Dermis blood vessel endothelial cell (primary cell): ENCODE results near the gene FCGR2B. TPM values are rescaled to one million over a fixed set of nuclear protein-coding genes. Genes with fewer than 3 reads are reported as not detected.
A peak's percentile ranks its signal among the peaks of the same experiment; 100 is the strongest.
"Not testable (repeated sequence)": the region's sequence is repeated elsewhere in the genome, so short reads cannot be mapped to it uniquely, and the experiment has no call there.

ENCODE experiments used
- DNase-seq: peaks from one replicate; pipeline ENCODE4 v3.0.0; 2010
- total RNA-seq: library from RNA; depleted of rRNA; stranded (reverse); fragments of >200 nt; gene quantifications from 2 replicates; pipeline ENCODE4 v1.2.3, GENCODE V29; 2014

FCGR2B gene
- total RNA-seq, 1 donor from 2014 or later = not detected

DNA sequence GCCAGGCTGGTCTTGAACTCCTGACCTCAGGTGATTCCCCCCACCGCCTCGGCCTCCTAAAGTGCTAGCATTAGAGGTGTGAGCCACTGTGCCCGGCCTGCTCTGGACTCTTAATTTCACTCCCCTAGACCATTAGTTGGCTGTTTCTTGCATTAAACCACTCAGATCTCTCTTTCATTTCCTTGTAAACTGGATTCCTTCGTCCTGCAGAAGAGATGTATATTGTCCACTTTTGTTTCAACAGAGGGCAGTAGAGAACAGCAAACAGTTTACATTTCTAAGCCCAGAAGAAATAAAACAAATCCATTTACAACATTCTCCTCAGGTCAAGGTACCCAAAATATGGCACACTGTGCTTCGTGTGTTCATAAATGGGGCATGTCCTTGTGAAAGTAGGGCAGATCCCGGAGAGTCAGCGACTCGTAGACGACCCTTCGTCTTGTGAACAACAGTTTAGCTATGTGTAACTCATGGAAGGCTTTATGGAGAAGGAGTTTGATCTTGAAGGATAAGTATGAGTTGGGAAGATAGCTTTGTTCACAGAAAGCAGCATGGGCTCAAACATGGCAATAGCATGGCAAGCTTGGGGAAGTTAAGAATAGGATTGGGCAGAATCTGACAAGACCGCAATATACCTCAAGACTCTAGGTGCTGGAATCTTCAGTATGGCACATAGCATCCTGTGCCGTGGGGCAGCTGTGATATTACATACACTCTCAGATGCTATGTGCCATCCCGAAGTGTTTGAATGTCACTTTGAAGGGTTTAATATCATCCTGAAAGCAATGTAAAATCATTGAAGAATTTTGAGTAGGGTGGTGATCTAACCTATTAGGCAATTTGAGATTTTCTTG is 15.2 kb upstream of the FCGR2B start:
- peak; percentile 51 for DNase-seq

DNA sequence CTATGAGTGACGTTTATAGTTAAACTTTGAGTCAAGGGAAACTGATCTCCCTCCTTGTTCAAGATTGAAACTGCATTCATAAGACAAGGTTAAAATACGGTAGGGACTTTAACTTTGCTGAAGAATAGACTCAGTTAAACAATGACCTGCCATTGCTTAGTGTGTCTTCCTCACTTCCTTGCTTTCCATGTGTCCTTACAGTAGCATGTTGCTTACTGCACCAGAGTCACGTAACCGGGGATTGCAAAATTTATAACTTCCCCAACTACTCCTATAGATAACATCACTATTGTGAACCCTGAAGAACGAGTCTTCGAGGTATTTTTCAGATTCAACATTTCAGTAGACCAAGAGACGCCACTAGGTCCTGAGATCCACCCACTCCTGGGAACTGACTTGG is 9.4 kb upstream of the FCGR2B start:
- not testable (repeated sequence) for DNase-seq

DNA sequence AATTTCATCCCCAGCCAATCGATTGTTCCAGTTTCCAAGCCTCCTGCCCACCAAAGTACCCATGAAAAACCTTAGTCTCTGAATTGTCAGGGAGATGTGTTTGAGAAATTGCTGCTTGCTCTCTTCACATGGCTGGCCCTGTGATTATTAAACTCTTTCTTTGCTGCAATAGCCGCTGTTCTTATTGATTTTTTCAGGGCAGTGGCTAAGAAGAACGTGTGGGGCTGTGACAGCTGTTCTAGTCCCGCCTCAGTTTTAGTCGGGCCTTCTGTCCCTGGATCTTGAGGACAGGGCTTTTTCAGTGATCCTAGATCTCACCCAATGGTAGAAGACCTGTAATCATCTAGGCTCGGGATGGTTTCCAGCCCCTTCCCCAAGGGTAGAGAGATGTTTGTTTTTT is 9.0 kb upstream of the FCGR2B start:
- not testable (repeated sequence) for DNase-seq

DNA sequence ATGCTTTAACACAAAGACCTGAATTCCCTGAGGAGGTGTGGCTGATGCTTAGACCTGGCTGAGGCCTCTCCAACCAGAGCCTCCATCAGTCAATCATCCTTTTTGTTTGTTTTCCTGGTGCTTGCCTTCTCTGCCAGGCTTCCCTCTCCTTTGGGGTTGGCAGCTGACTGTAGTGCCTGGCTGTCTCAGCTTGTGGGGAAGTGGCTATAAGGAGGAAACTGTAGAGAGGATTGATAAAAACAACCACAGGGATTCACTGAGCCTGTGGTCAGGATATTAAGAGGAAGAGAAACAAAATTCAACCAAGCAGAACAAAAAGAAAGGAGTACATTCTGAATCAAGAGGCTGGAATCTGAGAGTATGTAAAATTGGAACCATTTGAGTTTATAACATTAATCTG is 4.4 kb upstream of the FCGR2B start:
- DNase-seq = not testable (repeated sequence)

DNA sequence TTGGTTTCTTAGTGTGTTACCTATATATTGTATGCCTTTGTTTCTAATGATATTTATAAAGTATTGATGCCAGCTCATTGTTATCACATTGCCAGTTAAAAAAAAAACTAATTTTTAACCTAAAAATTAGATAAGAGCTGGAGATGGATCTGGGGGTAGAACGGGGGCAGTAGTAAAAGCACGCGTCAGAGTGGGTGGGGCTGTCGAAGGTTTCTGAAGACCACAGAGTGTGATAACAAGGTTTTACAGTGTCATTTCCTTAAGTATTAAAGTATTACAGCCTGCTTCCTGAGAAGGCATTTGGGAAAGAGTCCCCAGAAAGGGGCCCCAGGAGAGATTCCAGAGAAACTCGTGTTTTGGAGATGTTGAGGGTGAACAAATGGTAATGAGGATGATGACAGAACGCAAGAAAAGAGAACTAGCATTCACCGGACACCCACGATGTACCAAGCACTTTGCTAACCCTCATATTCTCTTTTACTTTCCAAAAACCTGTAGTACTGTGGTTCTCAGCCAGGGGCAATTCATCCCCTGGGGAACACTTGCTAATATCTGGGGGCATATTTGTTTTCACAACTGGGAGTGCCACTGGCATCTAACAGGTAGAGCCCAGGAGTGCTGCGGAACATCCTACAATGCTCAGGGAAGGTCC is 1.2 kb upstream of the FCGR2B start:
- DNase-seq = not testable (repeated sequence)

DNA sequence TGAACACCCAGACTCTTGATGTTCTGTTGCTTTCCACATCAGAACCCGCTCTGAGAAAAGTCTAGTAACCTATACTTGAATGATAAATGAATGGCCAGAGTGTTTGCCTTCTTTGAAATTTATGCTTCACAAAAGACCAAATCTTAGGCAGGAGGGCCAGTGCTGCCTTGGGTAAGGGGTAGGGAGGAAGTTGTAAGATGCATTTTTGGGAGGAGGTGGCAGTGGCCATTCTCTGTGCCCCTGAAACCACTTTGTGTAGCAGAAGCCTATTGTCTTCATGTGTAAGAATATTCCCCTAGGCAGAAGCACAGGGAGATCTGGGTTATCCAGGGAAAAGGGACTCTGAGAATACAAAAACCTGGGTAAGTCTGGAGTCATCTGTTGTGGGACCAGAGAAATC is 626 bp downstream of the FCGR2B start:
- not testable (repeated sequence) for DNase-seq

DNA sequence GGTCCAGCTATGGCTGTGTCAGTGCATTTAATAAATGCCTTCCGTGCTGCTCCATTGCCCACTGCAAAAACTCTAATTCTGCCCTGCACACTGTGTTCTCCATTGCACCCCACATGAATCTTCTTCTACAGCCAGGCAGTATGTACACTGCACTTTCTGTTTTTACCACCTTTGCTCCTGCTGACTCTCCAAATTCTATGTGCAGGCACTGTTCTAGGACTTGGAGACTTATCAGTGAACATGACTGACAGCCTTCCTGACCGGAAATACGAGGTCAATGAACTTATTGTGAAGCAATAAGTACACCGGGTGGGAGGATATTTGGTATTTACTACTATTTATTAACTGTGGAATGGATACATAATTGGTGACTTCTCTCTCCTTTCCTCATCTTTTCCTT is 1.7 kb downstream of the FCGR2B start:
- DNase-seq = not testable (repeated sequence)

DNA sequence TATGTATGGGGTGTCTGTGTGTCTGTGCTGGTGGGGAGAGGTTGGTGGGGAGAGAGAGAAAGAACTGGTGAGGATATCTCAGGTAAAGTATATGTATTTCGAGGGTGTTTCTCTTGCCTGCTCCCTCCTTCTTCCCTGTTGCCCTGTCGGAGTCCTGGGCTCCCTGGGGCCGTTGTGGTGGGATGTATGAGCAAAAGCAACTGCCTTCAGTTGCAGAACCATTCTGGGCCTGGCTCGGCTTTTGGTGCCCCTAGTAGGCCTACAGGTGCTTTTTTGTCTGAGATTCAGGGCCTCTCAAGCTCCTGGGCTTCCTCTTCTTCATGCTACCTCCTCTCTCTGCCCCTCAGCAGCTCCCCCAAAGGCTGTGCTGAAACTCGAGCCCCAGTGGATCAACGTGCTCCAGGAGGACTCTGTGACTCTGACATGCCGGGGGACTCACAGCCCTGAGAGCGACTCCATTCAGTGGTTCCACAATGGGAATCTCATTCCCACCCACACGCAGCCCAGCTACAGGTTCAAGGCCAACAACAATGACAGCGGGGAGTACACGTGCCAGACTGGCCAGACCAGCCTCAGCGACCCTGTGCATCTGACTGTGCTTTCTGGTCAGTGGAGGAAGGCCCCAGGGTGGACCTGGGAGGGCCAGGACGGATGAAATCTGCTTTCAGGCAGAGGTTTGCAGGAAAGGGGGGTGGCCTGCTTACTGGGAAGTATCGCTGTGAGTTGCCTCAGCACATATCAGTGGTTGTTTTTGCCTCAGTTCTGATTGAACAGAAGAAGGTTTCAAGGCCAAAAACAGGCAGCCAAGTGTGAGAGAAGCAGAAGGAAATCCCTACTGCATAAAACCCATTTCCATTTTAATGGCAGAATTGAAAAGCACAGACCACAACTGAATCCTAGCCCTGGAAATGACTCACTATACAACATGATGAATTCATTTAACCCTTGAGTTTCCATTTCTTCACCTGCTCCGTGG is 8.4 kb downstream of the FCGR2B start:
- peak; percentile 31 for DNase-seq

DNA sequence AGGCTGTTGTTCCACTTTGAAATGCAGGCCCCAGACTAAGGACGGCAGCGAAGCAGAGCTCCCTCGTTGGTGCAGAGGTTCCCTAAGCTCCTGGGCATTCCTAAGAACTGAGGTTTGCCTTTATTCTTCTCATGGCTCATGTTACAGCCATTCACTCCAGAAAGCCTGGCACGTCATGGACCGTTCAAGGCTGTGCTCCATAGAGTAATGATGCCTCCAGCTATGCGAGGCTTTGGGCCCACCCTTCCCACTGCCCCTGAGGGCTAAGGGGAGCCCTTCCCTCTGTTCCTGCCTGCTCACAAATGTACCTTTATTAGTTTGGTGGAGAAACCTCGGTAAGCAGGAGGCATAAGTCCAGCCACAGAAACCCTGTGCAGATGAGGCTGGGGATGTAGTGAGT is 10.5 kb downstream of the FCGR2B start:
- DNase-seq = not testable (repeated sequence)

DNA sequence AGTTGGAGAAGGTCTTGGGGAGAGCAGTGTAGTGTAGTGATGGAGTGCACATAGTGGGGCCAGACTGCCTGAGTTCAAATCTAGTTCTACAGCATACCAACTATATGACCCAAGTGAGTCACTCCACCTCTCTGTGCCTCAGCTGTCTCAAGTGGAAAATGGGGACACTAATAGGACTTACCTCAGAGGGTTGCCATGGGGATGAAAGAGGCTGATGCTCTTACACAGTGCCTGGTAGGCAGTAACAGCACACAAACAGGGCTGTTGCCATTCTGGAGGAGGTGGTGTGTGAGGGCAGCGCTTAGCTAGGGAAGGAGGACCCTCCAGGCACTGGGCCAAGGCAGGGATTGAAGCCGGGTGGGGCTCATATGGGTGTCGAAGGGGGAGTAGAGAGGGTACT is 11.5 kb downstream of the FCGR2B start:
- not testable (repeated sequence) for DNase-seq

DNA sequence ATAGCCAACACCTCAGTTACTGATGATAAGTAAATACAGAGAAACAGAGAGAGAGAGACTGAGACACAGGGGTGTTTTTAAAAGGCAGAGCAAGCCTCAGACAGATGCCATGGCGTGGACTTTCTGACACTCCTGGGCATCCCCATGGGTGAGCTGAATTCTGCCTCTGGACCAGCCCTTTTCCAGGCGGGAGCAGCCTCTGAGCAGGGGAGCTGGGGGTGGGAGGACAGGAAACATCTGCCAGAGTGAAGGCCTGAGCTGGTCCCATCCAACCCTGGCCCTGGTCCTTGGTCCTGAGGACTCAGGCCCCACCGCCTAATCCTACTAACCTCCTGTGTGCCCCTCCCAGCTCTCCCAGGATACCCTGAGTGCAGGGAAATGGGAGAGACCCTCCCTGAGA is 12.0 kb downstream of the FCGR2B start:
- DNase-seq = peak; percentile 14

DNA sequence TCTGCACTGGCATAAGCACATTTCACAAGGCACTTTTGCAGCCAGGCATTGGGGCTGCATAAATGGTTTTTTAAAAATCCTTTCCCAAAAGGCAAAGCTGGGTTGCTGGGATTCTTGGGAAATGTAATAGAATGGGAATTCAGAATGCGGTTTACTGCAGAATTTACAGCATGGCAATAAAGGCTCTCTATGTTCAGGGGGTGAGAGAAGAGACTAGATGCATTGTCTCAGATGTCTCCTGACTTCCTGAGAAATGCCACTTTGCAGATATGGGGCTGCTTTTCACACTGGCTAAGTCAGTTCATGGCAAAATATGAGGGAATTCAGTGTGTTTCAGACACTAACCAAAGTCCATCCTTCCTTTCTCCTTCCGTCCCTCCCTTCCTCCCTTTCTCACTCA is 13.5 kb downstream of the FCGR2B start:
- no peak for DNase-seq

DNA sequence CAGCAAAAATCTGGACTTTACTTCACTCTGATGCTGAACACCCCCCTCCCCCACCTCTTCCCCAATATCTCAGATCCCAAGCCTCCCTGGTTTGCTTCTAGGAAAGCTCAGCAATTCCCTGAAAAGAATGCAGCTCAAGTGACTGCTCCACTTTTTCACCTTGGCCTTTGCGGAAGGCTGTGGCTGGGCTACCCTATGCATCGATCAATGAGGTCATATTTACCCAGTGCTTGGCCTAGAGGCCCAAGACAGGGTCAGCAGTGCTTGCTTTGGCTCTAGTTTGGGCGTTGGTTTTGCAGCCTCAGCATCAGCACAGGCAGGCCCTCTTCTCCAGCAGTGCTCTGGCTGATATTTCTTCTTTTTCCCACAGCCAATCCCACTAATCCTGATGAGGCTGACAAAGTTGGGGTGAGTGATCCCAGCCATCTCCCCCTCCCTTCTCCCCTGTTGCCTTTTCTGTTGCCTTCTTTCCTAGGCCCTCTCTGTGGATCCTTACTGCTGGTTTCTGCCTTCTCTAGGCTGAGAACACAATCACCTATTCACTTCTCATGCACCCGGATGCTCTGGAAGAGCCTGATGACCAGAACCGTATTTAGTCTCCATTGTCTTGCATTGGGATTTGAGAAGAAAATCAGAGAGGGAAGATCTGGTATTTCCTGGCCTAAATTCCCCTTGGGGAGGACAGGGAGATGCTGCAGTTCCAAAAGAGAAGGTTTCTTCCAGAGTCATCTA is 14.2 kb downstream of the FCGR2B start:
- no peak for DNase-seq

DNA sequence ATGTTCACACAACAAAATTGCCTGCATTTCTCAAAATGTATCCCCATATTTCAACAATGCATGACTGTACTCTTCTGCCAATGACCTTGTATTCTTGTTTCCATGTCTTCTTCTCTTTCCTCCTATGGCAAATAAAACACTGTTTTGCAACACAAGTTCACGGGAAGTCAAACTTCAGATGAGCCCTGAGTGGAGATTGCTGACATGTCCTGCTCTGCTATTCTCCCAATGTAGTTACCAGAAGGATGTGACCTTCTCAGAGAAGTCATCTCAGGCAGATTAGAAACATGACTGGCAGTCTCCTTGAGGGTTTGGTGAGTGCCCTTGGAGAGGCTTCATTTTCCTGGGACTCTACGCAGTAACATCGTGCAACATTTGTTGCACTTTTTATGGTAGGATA is 15.6 kb downstream of the FCGR2B start:
- DNase-seq = no peak

DNA sequence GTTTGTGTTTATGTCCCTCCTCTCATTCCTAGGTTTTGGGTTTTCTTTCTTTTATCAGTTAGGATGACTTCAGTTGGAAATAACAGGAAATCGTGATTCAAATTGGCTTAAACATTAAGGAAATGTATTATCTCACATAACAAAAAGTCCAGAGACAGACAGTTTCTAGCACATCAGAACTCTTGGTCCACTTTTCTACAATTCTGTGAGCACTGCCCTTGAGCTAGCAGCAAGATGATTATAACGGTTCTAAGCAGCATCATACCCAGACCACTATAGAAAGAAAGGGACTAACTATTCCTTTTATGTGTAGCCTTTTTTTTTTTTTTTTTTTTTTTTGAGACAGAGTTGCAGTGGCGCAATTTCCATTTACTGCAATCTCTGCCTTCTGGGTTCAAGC is 18.9 kb downstream of the FCGR2B start:
- no peak for DNase-seq

DNA sequence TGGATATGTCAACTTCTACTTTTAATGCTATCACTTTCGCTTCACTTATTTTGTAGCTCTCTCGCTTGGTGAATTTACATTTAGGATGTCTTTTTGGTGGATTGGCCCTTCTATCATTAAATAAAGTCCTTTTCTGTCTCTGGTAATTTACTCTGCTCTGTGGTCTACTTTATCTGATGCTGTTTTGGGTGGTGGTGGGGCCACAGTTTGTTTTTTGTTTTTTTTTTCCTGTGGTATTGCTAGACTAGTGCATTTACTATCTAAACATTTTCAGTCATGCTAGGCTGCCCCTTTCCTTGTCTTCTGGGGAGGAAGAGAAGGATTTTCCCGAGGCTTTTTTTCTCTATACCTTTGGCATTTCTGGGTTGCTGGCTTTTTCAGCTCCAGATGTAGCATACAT is 26.0 kb downstream of the FCGR2B start:
- DNase-seq = no peak

DNA sequence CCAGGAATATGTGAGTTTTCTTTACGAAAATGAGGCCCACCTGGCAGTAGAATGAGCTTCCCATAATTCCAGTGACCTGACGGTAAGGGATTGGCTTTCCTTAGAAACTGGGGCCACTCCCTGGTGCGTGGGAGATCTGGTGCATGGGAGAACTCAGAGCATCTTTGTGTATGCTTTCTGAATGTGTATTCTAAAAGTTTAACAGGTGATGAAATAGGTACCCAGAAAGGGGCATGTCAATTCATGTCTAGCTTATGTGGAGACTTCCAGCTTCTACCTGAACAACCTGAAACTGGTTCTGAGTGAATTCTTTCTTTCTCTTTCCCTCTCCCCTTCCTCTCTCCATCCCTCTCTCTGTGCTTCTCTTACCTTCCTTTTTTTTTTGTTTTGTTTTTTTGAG is 28.9 kb downstream of the FCGR2B start:
- DNase-seq = no peak

DNA sequence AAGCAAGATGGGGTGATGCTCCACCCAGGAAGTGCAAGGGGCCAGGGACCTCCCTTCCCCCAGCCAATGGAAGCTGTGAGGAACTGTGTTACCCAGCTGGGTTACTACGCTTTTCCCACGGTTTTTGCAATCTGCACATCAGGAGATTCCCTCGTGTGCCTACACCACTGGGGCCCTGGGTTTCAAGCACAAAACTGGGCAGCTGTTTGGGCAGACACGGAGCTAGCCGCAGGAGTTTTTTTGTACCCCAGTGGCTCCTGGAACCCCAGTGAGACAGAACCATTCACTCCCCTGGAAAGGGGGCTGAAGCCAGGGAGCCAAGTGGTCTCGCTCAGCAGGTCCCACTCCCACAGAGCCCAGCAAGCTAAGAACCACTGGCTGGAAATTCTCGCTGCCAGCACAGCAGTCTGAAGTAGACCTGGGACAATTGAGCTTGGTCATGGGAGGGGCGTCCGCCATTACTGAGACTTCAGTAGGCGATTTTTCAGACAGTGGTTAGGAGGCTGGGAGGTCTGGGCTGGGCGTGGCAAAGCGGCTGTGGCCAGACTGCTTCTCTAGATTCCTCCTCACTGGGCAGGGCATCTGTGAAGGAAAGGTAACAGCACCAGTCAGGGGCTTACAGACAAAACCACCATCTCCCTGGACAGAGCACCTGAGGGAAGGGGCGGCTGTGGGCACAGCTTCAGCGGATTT is 30.2 kb downstream of the FCGR2B start:
- DNase-seq = not testable (repeated sequence)

DNA sequence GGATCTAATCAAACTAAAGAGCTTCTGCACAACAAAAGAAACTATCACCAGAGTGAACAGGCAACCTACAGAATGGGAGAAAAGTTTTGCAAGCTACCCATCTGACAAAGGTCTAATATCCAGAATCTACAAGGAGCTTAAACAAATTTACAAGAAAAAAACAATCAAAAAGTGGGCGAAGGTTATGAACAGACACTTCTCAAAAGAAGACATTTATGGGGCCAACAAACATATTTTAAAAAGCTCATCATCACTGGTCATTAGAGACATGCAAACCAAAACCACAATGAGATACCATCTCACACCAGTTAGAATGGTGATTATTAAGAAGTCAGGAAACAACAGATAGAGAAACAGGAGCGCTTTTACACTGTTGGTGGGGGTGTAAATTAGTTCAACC is 35.4 kb downstream of the FCGR2B start:
- DNase-seq = not testable (repeated sequence)

DNA sequence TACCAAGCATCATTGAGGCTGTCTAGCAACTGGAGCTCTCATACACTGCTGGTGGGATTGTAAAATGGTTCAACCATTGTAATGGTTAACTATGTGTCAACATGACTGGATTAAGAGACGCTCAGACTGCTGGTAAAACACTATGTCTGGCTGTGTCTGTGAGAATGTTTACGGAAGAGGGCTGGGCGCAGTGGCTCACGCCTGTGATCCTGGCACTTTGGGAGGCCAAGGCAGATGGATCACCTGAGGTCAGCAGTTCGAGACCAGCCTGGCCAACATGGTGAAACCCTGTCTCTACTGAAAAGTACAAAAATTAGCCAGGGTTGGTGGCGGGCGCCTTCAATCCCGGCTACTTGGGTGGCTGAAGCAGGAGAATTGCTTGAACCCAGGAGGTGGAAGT is 39.3 kb downstream of the FCGR2B start:
- no peak for DNase-seq

DNA sequence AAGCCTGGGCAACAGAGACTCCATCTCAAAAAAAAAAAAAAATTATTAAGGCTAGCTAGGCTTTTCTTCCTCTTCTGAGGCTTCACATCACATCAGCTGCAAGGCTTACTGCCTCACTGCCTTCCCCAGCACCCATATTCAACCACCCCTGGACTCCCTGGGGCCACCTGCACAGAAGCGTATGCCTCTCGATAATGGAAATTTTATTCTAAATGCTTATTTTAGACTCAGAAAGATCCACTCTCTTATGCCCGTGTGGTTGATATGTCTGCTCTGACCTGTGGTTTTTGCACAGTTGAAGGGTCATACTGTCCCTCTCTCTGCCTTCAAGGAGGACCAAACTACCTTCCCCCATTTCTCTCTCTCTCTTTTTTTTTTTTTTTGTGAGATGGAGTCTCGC is 42.6 kb downstream of the FCGR2B start:
- DNase-seq = no peak

DNA sequence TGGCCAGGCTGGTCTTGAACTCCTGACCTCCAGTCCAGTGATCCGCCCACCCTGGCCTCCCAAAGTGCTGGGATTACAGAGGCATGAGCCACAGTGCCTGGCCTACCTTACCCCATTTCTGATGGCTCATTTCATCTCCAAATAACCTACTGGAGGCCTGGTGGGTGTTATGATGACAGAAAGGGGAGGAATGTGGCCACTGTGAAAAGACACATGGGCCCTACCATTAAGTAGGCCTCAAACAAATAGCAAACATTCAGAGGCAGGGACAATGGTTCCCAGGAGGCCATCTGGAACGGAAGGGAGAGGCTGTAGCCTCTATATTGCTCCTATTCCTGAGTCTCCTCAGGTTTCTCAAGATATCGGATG is 43.2 kb downstream of the FCGR2B start:
- no peak for DNase-seq
